Measurements from ENCODE around the gene KCNMA1.

The KCNMA1 gene

GRCh38 chr10:77299320-77299719 lies 338.3 kb downstream of the KCNMA1 start:
- Histone ChIP-seq H3K27ac (ENCODE audit: low read length) (no peak overlapping the region), H3K9me3 (ENCODE audit: control insufficient read depth, insufficient read depth, low read length) (no peaks in the 10 kb centered on the region), H3K4me1 (ENCODE audit: control insufficient read depth, insufficient read depth, low read length) (no peaks in the 10 kb centered on the region), H3K36me3 (ENCODE audit: control insufficient read depth, insufficient read depth, low read length) (no peaks in the 10 kb centered on the region), H3K27me3 (ENCODE audit: control insufficient read depth, insufficient read depth, low read length) (no peaks in the 10 kb centered on the region), H3K4me3 (ENCODE audit: low read length) (no peak overlapping the region)
- DNase-seq (ENCODE audit: low read depth, low spot score) = no peak
- no CpG with 5 or more reads among the region's 7 CpGs for WGBS (ENCODE audit: insufficient coverage, insufficient read length)

GRCh38 chr10:77297393-77297739 lies 340.2 kb downstream of the KCNMA1 start:
- no peaks in the 10 kb centered on the region for H3K27me3 ChIP-seq (ENCODE audit: control insufficient read depth, insufficient read depth, low read length)
- no peaks in the 10 kb centered on the region for H3K36me3 ChIP-seq (ENCODE audit: control insufficient read depth, insufficient read depth, low read length)
- no CpG with 5 or more reads among the region's 5 CpGs for WGBS (ENCODE audit: insufficient coverage, insufficient read length)
- no peak overlapping the region for H3K4me3 ChIP-seq (ENCODE audit: low read length)
- H3K4me1 ChIP-seq (ENCODE audit: control insufficient read depth, insufficient read depth, low read length) = no peaks in the 10 kb centered on the region
- DNase-seq (ENCODE audit: low read depth, low spot score) = no peak
- H3K9me3 ChIP-seq (ENCODE audit: control insufficient read depth, insufficient read depth, low read length) = no peaks in the 10 kb centered on the region
- no peak overlapping the region for H3K27ac ChIP-seq (ENCODE audit: low read length)

DNA sequence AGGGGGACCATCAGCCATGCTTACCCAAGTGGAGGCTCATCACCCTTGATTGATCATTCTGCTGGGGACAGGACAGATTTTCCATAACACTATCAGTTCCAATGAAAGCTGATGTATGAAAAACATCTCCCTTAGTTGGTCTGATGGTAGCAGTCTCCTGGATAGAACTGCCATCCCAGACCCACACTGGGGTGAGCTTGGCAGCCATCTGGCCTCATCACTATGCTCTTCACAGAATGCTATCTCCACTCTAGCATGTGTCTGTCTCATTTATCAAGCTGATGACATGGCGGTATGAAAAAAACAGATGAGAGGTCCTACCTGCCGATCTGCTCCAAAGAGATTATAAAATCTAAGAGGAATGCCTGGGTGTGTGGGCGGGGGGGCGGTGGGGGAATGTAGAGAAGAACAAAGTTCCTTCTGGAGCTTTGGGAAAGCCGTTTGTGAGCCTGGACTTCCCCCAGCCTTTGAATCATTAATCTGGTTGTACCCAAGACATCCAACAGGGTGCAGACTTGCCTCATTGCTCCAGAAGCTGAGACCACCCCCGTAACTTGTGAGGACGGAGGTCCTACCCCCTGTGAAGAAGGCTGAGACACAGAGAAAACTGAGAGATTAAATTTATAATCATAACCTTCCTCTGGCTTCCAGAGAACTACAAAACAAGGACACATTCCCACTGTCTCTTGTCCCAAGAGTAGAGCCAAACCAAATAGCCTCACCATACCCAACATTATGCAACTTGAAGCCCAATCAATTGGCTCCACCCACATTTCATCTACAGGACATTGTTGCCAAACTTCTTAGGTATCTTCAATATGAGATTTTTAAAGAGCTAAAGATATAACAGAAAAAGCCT lies 340.8 kb downstream of the KCNMA1 start:
- WGBS (ENCODE audit: insufficient coverage, insufficient read length) = no CpG with 5 or more reads among the region's 7 CpGs
- H3K4me1 ChIP-seq (ENCODE audit: control insufficient read depth, insufficient read depth, low read length) = no peaks in the 10 kb centered on the region
- DNase-seq (ENCODE audit: low read depth, low spot score) = no peak

DNA sequence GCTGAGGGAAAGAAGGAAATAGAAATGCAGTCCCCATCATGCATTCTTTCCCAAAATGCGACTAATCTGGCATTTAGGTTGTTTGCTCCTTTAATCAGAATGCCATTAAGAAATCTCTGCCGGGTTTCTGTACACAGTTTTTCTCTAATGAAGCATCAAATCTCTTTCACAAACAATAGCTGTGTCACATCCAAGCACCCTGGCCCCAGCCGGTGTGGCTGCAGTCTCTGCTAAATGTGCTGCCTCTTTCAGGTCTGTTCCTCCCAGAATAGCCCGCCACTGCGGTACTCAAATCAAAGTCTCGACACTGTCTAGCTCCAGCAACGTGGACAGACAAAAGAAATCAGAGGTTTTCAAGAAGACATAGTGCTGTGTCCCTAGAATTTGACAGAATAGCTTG lies 343.8 kb downstream of the KCNMA1 start:
- Histone ChIP-seq H3K27ac (ENCODE audit: low read length) (no peak overlapping the region), H3K4me1 (ENCODE audit: control insufficient read depth, insufficient read depth, low read length) (0 out of 2 replicates have a peak, but pooled peaks cover 2% of the 10 kb centered on the region), H3K27me3 (ENCODE audit: control insufficient read depth, insufficient read depth, low read length) (no peaks in the 10 kb centered on the region), H3K4me3 (ENCODE audit: low read length) (no peak overlapping the region), H3K9me3 (ENCODE audit: control insufficient read depth, insufficient read depth, low read length) (no peaks in the 10 kb centered on the region), H3K36me3 (ENCODE audit: control insufficient read depth, insufficient read depth, low read length) (no peaks in the 10 kb centered on the region)
- no peak for DNase-seq (ENCODE audit: low read depth, low spot score)
- no CpG with 5 or more reads among the region's 7 CpGs for WGBS (ENCODE audit: insufficient coverage, insufficient read length)

More for the DNA sequence above, 340.8 kb downstream of the KCNMA1 start:
- no peaks in the 10 kb centered on the region for H3K27me3 ChIP-seq (ENCODE audit: control insufficient read depth, insufficient read depth, low read length)
- no peaks in the 10 kb centered on the region for H3K9me3 ChIP-seq (ENCODE audit: control insufficient read depth, insufficient read depth, low read length)
- no peak overlapping the region for H3K27ac ChIP-seq (ENCODE audit: low read length)
- H3K4me3 ChIP-seq (ENCODE audit: low read length) = no peak overlapping the region
- no peaks in the 10 kb centered on the region for H3K36me3 ChIP-seq (ENCODE audit: control insufficient read depth, insufficient read depth, low read length)

GRCh38 chr10:77293347-77293746 lies 344.3 kb downstream of the KCNMA1 start:
- Histone ChIP-seq H3K4me3 (ENCODE audit: low read length) (no peak overlapping the region), H3K36me3 (ENCODE audit: control insufficient read depth, insufficient read depth, low read length) (no peaks in the 10 kb centered on the region), H3K4me1 (ENCODE audit: control insufficient read depth, insufficient read depth, low read length) (0 out of 2 replicates have a peak, but pooled peaks cover 2% of the 10 kb centered on the region), H3K27ac (ENCODE audit: low read length) (no peak overlapping the region), H3K9me3 (ENCODE audit: control insufficient read depth, insufficient read depth, low read length) (no peaks in the 10 kb centered on the region), H3K27me3 (ENCODE audit: control insufficient read depth, insufficient read depth, low read length) (no peaks in the 10 kb centered on the region)
- no CpG with 5 or more reads among the region's 2 CpGs for WGBS (ENCODE audit: insufficient coverage, insufficient read length)
- DNase-seq (ENCODE audit: low read depth, low spot score) = no peak

- Histone ChIP-seq H3K4me1 (ENCODE audit: control insufficient read depth, insufficient read depth, low read length) (0 out of 2 replicates have a peak, but pooled peaks cover 2% of the 10 kb centered on the region), H3K4me3 (ENCODE audit: low read length) (no peak overlapping the region), H3K27me3 (ENCODE audit: control insufficient read depth, insufficient read depth, low read length) (no peaks in the 10 kb centered on the region), H3K9me3 (ENCODE audit: control insufficient read depth, insufficient read depth, low read length) (no peaks in the 10 kb centered on the region), H3K27ac (ENCODE audit: low read length) (no peak overlapping the region), H3K36me3 (ENCODE audit: control insufficient read depth, insufficient read depth, low read length) (no peaks in the 10 kb centered on the region)
- WGBS (ENCODE audit: insufficient coverage, insufficient read length) = no CpG with 5 or more reads among the region's 10 CpGs
- DNase-seq (ENCODE audit: low read depth, low spot score) = no peak
These were observed 345.8 kb downstream of the KCNMA1 start for GRCh38 chr10:77291596-77292505.

DNA sequence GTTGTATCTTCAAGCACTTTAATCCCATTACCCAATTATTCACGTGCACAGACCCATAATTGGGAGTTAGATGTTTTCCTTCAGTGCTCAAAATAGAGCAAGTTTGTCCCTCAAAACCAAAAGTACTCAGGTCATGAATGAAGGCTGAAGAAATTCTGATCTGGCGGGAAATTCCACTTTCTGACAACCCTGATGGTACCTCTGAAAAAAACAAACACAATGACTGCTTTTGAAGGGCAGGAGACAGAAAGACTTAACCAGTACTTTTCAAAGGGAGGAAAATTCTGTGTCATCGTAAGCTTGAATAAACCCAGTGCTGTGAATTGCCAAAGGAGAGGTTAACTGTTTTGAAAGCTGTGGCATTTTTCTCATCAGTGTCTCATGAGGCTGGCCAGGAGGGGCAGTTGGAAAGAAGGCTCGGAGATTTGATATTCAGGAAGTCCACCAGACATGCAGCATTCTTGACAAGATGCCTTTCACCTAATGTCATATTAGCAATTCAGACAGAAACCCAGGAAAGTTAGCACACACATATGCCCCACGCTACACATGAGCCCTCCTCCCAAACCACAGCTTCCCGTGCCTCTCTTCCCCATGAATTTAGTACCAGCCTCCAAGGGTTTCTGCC lies 347.0 kb downstream of the KCNMA1 start:
- DNase-seq (ENCODE audit: low read depth, low spot score) = no peak
- H3K27ac ChIP-seq (ENCODE audit: low read length) = no peak overlapping the region
- 0 out of 2 replicates have a peak, but pooled peaks cover 2% of the 10 kb centered on the region for H3K4me1 ChIP-seq (ENCODE audit: control insufficient read depth, insufficient read depth, low read length)
- WGBS (ENCODE audit: insufficient coverage, insufficient read length) = no CpG with 5 or more reads among the region's 6 CpGs
- H3K27me3 ChIP-seq (ENCODE audit: control insufficient read depth, insufficient read depth, low read length) = no peaks in the 10 kb centered on the region
- no peak overlapping the region for H3K4me3 ChIP-seq (ENCODE audit: low read length)
- no peaks in the 10 kb centered on the region for H3K36me3 ChIP-seq (ENCODE audit: control insufficient read depth, insufficient read depth, low read length)
- no peaks in the 10 kb centered on the region for H3K9me3 ChIP-seq (ENCODE audit: control insufficient read depth, insufficient read depth, low read length)

GRCh38 chr10:77289790-77290189 lies 347.8 kb downstream of the KCNMA1 start:
- Histone ChIP-seq H3K9me3 (ENCODE audit: control insufficient read depth, insufficient read depth, low read length) (no peaks in the 10 kb centered on the region), H3K27me3 (ENCODE audit: control insufficient read depth, insufficient read depth, low read length) (no peaks in the 10 kb centered on the region), H3K4me1 (ENCODE audit: control insufficient read depth, insufficient read depth, low read length) (0 out of 2 replicates have a peak, but pooled peaks cover 2% of the 10 kb centered on the region), H3K27ac (ENCODE audit: low read length) (no peak overlapping the region), H3K4me3 (ENCODE audit: low read length) (no peak overlapping the region), H3K36me3 (ENCODE audit: control insufficient read depth, insufficient read depth, low read length) (no peaks in the 10 kb centered on the region)
- no peak for DNase-seq (ENCODE audit: low read depth, low spot score)
- no CpG with 5 or more reads among the region's 5 CpGs for WGBS (ENCODE audit: insufficient coverage, insufficient read length)

DNA sequence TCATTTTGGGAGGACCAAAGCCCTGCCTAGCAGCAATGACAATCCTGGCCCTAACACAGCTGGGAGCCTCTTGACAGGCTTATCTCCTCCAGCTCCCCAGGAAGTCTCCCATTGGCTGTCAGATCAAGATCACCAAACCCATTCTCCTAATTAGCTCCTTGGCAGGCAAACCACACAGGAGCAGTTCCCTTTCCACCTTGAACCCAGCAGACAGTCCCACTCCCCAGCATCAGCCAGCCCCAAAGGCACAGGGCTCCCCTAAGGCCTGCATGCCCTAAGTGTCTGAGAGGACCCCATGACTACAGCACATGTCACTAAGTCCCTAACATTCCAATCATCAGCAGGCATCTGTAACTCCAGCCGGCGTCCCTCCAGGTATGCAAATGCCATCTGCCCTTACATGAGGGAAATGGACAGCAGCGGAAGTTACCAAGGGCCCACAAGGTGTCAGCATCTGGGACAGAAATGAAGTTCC lies 348.5 kb downstream of the KCNMA1 start:
- DNase-seq (ENCODE audit: low read depth, low spot score) = no peak
- no CpG with 5 or more reads among the region's 3 CpGs for WGBS (ENCODE audit: insufficient coverage, insufficient read length)
- H3K4me1 ChIP-seq (ENCODE audit: control insufficient read depth, insufficient read depth, low read length) = 0 out of 2 replicates have a peak, but pooled peaks cover 2% of the 10 kb centered on the region

DNA sequence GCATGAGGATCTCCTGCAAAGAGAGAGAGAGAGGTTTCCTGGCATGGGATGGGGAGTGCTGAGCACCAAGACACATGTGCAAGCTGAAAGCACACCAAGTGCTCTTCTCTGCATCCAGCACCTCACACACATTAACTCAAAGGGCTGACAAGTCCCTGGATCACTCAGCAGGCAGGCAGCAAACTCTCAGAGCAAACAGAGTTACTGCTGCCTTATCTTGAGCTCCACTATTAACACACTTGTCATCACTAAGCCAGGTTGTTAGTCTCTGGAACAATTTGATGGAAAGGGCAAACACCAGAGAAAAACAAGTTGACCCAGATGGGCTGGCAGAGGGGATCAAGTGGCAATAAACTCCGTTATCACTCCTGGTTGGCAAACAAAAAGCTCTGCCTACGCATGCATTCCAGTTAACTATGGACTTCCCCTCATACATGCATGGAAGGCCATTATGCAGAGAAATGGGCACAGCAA lies 349.9 kb downstream of the KCNMA1 start:
- DNase-seq (ENCODE audit: low read depth, low spot score) = no peak
- Histone ChIP-seq H3K36me3 (ENCODE audit: control insufficient read depth, insufficient read depth, low read length) (no peaks in the 10 kb centered on the region), H3K9me3 (ENCODE audit: control insufficient read depth, insufficient read depth, low read length) (no peaks in the 10 kb centered on the region), H3K4me1 (ENCODE audit: control insufficient read depth, insufficient read depth, low read length) (0 out of 2 replicates have a peak, but pooled peaks cover 2% of the 10 kb centered on the region), H3K27me3 (ENCODE audit: control insufficient read depth, insufficient read depth, low read length) (no peaks in the 10 kb centered on the region), H3K27ac (ENCODE audit: low read length) (no peak overlapping the region), H3K4me3 (ENCODE audit: low read length) (no peak overlapping the region)
- no CpG with 5 or more reads among the region's 2 CpGs for WGBS (ENCODE audit: insufficient coverage, insufficient read length)

More for the DNA sequence above, 348.5 kb downstream of the KCNMA1 start:
- Histone ChIP-seq H3K9me3 (ENCODE audit: control insufficient read depth, insufficient read depth, low read length) (no peaks in the 10 kb centered on the region), H3K27ac (ENCODE audit: low read length) (no peak overlapping the region), H3K4me3 (ENCODE audit: low read length) (no peak overlapping the region), H3K36me3 (ENCODE audit: control insufficient read depth, insufficient read depth, low read length) (no peaks in the 10 kb centered on the region), H3K27me3 (ENCODE audit: control insufficient read depth, insufficient read depth, low read length) (no peaks in the 10 kb centered on the region)

Data from iPS DF 6.9 (cell line).